HG02870 (cell line): ENCODE results near the gene OSTM1.
A peak's percentile ranks its signal among the peaks of the same experiment; 100 is the strongest.

Experiments used
- ATAC-seq: cut with Tn5 transposase; IDR thresholded peaks from one replicate; pipeline ENCODE4 v1.9.1; 2021; ENCODE audit warnings: mild to moderate bottlenecking, moderate library complexity; ENCODE audit not compliant: unreplicated experiment

OSTM1 gene

GRCh38 chr6:108074359-108075144, at the start of gene OSTM1:
Gene OSTM1 (minus strand): TSS chr6:108074741. CDS start chr6:108074651, 90 bp downstream.
- peak; percentile 94 for ATAC-seq

GRCh38 chr6:108123946-108124345, 49.4 kb upstream of the OSTM1 start:
- no peak for ATAC-seq

GRCh38 chr6:108123481-108123929, 49.0 kb upstream of the OSTM1 start:
- ATAC-seq: no peak

- ATAC-seq: no peak
Observed at GRCh38 chr6:108121612-108122011, 47.1 kb upstream of the OSTM1 start.

- ATAC-seq: no peak
Observed at GRCh38 chr6:108120311-108120710, 45.8 kb upstream of the OSTM1 start.

- ATAC-seq: no peak
Observed at GRCh38 chr6:108119769-108120141, 45.2 kb upstream of the OSTM1 start.

- ATAC-seq: no peak
Observed at GRCh38 chr6:108118810-108119768, 44.5 kb upstream of the OSTM1 start.

- ATAC-seq: no peak
Observed at GRCh38 chr6:108118359-108118724, 43.8 kb upstream of the OSTM1 start.

- no peak for ATAC-seq
Observed at GRCh38 chr6:108117427-108118358, 43.2 kb upstream of the OSTM1 start.

GRCh38 chr6:108116546-108117426, 42.2 kb upstream of the OSTM1 start:
- ATAC-seq: no peak

GRCh38 chr6:108115598-108116058, 41.1 kb upstream of the OSTM1 start:
- ATAC-seq: no peak

GRCh38 chr6:108114841-108115597, 40.5 kb upstream of the OSTM1 start:
- no peak for ATAC-seq

- ATAC-seq: no peak
Observed at GRCh38 chr6:108113557-108114519, 39.3 kb upstream of the OSTM1 start.

GRCh38 chr6:108108374-108108773, 33.8 kb upstream of the OSTM1 start:
- no peak for ATAC-seq

GRCh38 chr6:108107102-108107501, 32.6 kb upstream of the OSTM1 start:
- no peak for ATAC-seq

GRCh38 chr6:108106694-108107093, 32.2 kb upstream of the OSTM1 start:
- ATAC-seq: no peak

- ATAC-seq: no peak
Observed at GRCh38 chr6:108106261-108106660, 31.7 kb upstream of the OSTM1 start.

GRCh38 chr6:108105571-108105970, 31.0 kb upstream of the OSTM1 start:
- no peak for ATAC-seq
